RKO (cell line): ENCODE data around the gene SPIB.

Experiments
- DNase-seq: peaks from one replicate; pipeline ENCODE4 v3.0.0-alpha.2; 2016; ENCODE audit warnings: low spot score

Gene SPIB

DNA sequence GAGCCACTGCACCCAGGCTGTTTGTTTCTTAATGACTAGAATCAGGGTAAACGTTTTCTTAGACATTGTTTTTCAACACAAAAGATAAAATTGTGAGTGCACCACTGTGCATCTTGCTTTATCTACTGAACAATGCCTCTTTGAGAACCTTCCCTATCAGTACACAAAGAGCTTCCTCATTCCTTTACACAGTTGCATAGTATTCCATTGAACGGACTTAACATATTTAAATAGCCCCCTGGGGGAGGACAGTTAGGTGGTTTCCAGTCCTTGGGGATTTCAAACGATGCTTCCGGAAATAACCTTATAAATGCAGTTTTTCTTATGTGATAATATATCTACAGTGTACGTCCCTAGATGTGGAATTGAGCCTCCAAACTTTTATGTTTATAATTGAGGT lies 26.0 kb upstream of the SPIB start:
- DNase-seq: no peak

DNA sequence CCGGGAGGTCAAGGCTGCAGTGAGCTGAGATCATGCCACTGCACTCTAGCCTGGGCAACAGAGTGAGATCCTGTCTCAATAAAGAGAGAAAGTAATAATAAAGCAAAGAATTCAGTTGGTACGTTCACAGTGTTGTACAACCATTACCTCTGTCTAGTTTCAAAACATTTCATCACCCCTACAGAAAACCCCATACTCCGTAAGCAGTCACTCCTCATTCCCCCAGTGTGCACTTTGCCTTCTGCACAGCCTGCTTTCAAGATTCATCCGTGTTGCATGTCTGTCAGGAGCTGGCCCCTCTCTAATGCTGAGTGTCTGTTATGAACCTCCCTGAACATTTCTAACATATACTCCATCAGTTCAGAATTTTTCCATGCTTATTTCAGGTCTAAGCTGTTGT lies 25.1 kb upstream of the SPIB start:
- DNase-seq: no peak

DNA sequence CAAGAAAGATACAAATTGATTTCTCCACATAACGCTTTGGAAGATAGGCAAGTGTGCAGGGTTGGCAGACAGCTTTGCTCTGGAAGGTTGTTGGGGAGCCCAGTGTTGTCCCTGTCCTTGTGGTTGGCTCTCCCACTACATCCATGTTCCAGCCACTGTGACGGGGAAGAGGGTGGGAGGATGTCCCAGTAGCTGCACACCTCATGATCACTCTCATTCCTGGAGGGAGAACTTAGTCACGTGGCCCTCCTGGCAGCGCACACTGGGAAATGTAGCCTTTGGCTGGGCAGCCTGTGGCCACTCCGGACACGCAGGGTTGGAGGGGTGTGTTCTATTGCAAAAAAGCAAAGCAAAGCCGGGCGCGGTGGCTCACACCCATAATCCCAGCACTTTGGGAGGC lies 24.7 kb upstream of the SPIB start:
- no peak for DNase-seq

DNA sequence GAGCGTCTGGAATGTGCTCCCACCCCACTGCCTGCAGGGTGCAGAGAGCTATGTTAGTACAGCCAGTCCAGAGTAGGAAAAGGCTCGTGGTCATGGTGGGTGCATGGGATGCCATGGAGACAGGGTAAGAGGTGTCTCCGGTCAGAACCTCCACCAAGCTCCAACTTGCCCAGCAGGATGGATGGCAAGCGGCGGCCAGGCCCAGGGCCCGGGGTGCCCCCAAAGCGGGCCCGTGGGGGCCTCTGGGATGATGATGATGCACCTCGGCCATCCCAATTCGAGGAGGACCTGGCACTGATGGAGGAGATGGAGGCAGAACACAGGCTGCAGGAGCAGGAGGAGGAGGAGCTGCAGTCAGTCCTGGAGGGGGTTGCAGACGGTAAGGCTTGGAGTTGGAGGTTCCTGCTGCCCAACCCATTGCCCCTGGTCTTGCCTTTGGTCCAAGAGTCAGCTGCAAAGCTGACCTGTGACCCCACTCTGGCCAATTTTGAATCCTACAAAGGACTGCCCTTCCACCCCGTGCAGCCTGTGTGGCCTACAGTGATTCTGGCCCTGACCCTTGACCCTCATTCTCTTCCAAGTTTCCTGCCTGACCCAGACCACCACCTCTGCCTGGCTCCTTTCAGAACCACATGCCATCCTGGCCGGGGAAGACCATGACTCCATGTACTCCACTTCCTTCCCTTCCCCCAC lies 19.9 kb upstream of the SPIB start:
- no peak for DNase-seq

DNA sequence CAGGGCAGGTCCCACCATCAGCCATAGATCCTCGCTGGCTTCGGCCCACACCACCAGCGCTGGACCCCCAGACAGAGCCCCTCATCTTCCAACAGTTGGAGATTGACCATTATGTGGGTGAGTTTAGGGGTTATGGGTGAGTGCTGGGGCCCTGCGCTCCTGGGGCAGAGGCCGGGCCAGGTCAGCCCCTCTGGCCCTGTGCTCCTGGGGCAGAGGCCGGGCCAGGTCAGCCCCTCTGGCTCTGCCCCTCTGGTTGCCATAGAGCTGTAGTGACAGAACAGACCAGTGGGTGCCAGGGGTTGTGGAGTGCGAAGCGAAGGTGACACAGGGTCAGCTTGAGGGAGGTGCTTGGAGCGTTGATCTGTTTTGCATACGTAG lies 19.4 kb upstream of the SPIB start:
- no peak for DNase-seq

DNA sequence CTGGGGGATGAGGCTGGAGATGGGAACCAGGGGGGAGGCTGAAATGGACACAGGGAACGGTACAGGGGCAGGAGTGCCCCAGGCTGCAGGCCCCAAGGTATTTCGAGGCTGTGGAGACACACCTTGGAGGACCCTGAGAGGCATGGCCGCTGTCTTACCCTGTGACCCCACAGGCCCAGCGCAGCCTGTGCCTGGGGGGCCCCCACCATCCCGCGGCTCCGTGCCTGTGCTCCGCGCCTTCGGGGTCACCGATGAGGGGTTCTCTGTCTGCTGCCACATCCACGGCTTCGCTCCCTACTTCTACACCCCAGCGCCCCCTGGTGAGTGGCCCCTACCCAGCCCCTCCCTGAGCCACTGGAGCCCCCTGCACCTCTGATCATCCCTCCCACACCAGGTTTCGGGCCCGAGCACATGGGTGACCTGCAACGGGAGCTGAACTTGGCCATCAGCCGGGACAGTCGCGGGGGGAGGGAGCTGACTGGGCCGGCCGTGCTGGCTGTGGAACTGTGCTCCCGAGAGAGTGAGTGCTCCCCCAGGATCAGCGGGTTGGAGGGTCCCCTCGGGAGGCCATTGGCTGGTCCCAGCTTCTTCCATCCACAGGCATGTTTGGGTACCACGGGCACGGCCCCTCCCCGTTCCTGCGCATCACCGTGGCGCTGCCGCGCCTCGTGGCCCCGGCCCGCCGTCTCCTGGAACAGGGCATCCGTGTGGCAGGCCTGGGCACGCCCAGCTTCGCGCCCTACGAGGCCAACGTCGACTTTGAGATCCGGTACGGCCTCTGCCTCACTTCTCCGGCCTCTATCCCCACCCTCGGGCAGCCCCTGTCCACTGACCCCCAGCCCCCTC lies 16.9 kb upstream of the SPIB start:
- no peak for DNase-seq

DNA sequence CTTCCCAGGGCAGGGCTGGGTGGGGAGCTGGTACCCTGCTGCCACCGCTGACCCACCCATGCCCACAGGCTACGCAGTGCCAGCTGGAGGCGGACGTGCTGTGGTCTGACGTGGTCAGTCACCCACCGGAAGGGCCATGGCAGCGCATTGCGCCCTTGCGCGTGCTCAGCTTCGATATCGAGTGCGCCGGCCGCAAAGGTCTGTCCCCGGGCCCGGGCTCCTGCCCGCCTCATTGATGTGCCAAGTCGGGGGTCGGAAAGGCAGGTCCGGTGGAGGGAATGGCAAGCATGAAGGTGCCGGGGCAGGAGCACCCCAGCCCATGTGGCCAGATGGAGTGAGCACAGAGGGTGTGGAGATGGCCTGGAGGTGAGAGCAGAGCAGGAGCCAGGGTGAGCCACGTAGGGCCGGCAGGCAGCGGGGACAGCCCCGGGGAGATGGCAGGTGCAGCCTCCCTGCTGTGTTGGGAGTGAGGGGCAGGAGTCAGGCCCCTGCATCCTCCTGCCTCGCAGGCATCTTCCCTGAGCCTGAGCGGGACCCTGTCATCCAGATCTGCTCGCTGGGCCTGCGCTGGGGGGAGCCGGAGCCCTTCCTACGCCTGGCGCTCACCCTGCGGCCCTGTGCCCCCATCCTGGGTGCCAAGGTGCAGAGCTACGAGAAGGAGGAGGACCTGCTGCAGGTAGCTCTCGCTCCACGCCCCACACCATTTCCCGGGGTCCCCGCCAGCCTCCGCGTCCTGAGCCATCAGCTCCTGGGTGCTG lies 16.0 kb upstream of the SPIB start:
- no peak for DNase-seq

DNA sequence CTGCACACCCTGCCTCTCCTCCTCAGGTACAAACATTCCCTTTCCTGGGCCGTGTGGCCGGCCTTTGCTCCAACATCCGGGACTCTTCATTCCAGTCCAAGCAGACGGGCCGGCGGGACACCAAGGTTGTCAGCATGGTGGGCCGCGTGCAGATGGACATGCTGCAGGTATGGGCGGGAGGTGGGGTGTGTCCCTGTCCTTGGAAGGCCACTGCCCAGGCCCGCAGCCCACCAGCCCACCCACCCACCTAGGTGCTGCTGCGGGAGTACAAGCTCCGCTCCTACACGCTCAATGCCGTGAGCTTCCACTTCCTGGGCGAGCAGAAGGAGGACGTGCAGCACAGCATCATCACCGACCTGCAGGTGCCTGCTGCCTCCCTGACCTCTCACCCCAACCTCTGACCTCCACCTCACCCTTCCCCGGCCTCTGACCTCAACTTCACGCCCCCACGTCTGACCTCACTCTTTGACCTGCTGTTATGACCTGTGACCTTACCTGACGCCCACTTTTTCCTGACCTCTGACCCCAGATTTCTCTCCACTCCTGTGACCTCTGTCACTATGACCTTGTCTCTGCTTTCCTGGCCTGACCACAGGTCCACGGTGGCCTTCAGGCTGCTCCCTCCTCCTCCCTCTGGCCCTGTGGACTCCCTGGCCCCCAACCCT lies 12.4 kb upstream of the SPIB start:
- DNase-seq: no peak

DNA sequence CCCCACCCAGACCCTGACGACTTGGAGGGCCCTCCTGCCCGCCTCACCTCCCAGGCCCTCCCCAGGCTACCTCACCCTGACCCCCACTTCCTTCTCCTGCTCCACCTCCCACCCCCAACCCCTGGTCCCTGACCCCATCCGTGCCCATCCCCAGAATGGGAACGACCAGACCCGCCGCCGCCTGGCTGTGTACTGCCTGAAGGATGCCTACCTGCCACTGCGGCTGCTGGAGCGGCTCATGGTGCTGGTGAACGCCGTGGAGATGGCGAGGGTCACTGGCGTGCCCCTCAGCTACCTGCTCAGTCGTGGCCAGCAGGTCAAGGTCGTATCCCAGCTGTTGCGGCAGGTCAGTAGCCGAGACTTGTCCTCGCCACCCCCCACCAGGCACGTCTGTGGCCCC lies 11.9 kb upstream of the SPIB start:
- no peak for DNase-seq

DNA sequence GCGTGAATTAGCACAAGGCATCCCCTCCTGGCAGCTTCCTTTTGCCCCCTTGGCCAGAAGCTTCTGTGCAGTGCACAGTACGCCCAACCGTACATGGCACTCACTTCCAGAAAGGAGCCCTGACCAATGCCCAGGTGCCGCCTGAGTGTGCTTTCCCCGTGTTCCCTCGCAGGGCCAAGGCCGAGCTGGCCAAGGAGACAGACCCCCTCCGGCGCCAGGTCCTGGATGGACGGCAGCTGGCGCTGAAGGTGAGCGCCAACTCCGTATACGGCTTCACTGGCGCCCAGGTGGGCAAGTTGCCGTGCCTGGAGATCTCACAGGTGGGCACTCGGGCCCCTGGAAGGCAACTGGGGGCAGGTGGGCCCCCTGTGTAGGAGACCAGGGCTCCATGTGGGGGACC lies 9.4 kb upstream of the SPIB start:
- DNase-seq: no peak

DNA sequence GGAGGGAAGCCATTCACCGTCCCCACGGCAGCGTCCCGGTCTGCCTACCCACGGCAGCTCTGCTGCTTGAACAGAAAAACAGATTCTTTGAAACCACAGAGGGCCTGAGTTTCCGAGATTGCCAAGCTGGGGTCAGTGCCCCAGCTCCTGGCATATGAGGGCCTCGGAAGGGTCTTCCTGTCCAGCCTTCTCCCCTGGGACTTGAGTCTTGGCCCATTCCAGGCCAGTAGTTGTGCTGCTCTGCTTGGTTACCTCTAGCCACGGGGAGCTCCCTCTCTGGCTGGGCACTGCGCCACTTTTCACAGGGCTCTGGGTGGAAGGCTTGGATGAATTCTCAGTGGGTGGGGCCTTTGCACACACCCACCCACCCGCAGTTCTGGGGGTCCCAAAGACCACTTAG lies 8.6 kb upstream of the SPIB start:
- no peak for DNase-seq

DNA sequence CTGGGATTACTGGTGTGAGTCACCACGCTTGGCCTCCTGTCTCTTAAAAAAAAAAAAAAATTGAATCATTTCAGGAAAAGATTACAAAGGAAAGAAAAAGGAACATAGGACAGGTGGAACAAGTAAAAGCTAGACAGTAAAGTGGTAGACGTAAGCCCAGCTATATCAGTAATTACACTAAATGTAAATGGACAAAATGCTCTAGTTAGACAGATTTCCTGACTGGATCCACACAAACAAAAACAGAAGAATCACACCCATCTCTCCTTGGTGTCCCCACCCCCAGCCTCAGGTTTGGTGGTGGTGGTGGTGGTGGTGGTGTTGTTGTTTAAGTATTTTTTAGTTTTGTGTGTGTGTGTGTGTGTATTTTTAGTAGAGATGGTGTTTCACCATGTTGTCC lies 6.3 kb upstream of the SPIB start:
- no peak for DNase-seq

DNA sequence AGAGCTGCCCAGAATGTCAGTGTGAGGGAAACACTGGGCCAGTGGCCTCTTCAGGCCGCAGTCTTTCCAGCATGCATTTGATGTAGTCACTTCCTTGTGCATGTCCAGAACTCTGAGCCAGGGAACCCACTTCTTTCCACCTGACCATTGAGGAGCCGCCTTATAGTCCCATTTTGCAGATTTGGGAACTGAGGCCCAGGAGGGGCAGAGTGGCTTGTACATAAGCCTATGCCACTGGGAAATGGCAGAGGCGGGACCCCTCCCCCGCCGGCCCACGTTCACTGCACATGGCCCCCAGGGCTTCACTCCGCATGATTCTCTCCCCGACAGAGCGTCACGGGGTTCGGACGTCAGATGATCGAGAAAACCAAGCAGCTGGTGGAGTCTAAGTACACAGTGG lies 5.6 kb upstream of the SPIB start:
- no peak for DNase-seq

DNA sequence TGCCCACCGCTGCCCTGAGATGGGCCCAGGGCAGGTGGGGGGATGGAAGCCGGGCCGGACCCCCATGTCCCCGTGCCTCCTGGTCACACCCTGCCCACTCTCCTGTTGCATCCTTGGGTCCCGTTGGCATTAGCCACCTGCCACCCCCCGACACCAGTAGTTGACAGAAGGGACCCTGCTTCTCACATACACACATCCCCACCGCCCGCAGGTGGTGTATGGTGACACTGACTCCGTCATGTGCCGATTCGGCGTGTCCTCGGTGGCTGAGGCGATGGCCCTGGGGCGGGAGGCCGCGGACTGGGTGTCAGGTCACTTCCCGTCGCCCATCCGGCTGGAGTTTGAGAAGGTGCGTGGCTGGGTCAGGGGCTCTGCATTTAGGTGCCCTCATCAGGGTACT lies 5.2 kb upstream of the SPIB start:
- DNase-seq: no peak

DNA sequence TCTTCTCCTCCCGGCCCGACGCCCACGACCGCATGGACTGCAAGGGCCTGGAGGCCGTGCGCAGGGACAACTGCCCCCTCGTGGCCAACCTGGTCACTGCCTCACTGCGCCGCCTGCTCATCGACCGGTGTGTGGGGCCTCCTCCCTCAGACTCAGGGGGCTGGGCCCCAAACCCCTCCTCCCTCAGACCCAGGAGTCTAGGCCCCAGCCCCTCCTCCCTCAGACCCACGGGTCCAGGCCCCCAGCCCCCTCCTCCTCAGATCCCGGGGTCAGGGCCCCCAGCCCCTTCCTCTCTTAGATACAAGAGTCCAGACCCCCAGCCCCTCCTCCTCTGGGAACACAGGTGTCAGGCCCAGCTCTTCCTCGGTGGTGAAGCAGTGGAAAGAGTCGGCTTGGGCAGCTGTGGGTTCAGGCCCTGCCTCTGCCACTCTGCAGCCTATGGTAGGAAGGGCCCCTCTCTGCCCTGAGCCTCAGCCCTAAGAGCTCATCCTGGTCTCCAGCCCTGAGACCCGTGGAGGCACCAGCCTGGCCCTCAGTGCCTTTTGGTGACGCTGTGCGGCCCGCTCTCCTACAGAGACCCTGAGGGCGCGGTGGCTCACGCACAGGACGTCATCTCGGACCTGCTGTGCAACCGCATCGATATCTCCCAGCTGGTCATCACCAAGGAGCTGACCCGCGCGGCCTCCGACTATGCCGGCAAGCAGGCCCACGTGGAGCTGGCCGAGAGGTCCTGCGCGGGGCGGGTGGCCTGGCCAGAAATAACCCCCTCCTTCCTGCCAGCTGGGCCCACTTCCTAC lies 3.7 kb upstream of the SPIB start:
- DNase-seq: no peak

DNA sequence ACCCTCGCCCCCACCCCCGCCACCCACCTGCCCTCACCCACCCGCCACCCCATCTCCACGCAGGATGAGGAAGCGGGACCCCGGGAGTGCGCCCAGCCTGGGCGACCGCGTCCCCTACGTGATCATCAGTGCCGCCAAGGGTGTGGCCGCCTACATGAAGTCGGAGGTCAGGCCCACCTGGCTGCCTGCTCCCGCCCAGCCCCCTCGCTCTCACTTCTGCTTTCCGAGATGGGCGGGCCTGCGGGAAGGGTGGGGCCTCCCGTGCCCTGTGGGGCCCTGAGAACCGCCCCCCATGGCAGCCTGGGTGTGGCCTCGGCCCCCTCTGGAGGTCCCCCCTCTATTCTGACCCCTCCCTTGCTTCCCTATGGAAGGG lies 3.1 kb upstream of the SPIB start:
- DNase-seq: no peak

DNA sequence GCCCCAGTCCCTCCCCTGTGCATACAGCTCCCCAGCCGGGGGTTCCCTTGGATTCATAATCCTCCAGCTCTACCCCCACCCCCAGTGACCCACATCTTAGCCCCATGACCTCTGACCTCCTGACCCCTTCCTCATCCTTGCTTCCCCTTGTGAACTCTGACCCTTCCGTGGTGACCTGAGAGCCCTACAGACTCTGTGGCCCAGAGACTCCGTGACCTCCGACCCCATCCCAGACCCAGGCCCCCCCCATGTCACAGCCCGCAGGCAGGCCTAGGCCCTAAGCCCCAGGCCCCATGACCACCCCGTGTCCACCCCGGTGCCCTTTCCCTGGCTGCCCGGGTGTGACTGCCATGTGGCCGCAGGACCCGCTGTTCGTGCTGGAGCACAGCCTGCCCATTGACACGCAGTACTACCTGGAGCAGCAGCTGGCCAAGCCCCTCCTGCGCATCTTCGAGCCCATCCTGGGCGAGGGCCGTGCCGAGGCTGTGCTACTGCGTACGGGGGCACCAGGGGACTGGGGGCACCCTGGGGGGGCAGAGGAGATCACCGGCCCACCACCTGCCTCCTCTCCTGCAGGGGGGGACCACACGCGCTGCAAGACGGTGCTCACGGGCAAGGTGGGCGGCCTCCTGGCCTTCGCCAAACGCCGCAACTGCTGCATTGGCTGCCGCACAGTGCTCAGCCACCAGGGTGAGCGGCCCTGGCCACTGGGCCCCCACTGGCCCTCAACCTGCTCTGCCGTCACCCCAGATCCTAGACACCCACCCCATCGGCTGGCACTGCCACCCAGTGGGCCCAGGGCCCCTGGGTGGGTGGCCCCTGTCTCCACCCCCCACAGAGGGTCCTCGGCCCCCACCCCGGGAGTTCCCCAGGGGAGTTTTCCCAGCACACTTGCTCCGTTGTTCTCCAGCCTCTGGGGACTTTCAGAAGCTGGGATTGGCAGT lies 2.4 kb upstream of the SPIB start:
- DNase-seq: no peak

DNA sequence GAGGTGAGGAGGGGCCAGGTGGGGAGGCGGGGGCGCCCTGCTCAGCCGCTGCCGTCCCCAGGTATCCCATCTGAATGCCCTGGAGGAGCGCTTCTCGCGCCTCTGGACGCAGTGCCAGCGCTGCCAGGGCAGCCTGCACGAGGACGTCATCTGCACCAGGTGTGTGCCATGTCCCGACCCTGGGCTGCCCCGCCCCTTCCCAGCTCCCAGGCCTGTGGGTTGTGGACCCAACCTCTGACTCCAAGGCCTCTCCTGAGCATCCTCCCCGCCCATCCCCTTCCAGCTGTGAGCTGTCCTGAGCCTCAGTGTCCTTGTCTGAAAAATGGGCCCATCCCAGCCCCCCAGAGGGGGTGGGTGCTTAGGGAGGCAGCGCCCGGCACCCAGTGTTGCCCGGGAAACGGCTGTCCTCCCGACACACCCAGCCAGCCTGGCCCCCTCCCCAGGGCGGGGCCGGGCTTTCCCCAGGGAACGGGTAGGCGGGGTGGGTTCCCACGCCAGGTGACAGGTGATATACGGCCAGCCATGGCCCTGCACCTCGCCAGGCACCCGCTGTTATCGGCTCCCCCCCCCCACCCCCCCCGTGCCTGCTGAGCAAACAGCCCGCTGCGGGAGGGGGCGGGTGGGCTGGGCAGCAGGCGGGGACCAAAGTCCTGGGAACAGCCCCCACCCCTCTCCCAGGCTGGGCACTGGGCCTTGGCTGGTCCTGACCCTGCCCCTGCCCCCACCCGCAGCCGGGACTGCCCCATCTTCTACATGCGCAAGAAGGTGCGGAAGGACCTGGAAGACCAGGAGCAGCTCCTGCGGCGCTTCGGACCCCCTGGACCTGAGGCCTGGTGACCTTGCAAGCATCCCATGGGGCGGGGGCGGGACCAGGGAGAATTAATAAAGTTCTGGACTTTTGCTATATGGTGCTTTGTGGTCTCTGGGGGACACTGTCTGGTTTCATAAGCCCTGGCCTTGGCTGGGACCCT lies 1.3 kb upstream of the SPIB start:
- DNase-seq: no peak

DNA sequence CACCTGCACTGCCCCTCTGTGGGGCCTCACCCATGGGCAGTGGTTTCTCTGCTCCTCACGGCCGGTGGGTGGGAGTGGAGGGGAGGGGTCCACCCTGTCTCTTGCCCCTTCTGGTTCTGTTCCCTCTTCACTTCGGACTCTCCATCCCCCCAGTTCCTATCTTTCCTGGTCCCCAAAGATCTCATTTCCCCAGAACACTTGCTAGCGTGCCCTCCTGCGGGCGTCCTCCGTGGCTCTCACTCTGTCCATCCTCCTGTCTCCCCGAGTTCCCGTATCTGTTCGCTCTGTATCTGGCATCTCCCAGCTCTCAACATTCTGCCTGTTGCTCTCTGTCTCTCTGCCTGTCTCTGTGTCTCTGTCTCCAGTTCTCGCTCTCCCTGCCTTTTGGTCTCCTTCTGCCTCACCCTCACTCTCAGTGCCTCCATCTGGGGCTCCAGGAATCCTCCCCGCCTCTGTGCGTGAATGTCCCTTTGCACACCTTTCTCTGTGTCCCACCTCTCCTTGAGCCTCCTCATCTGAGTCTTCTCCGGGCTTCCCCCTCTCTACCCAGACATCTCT lies 363 bp downstream of the SPIB start:
- DNase-seq: no peak
